K562 (cell line): ENCODE measurements around the gene SH3TC1.

ENCODE experiments used
- CTCF ChIP-seq, 3 experiments: IDR thresholded peaks in 2 of 3; conservative IDR thresholded peaks in 1 of 3; 2 replicates each; pipeline ENCODE4 v1.5.1; 2011 to 2012; ENCODE audit warnings: low read length in 3 of 3, mild to moderate bottlenecking in 3 of 3, control low read depth in 2 of 3, improper control_type of control experiment in 1 of 3, inconsistent platforms in 1 of 3, low read depth in 1 of 3, mixed read lengths in 1 of 3, moderate library complexity in 1 of 3; ENCODE audit not compliant: insufficient read depth in 2 of 3
- GABPA ChIP-seq: fragments of 200-800 bp; sonication (Bioruptor generic); conservative IDR thresholded peaks from 2 replicates; pipeline ENCODE4 v1.6.1; 2016; ENCODE audit warnings: low read depth, missing genetic modification characterization, missing compliant biosample characterization
- MAFG ChIP-seq: fragments of 450-650 bp; conservative IDR thresholded peaks from 2 replicates; pipeline ENCODE4 v1.6.1; 2016; ENCODE audit warnings: missing genetic modification characterization, missing compliant biosample characterization
- NFE2L1 ChIP-seq: fragments of 450-650 bp; IDR thresholded peaks from 2 replicates; pipeline ENCODE4 v1.6.1; 2016; ENCODE audit warnings: missing genetic modification characterization, low read depth, mild to moderate bottlenecking, missing compliant biosample characterization, moderate library complexity, borderline replicate concordance
- SFPQ ChIP-seq: fragments of 200-400 bp; formaldehyde crosslinking; IDR thresholded peaks from 2 replicates; pipeline ENCODE4 v1.6.1; 2017; ENCODE audit warnings: mild to moderate bottlenecking, low read depth, low read length, moderate library complexity
- ZMIZ1 ChIP-seq, 2 experiments: fragments of 150-350 bp in 1 of 2; IDR thresholded peaks; 2 replicates each; pipeline ENCODE4 v1.6.1; 2012 to 2016; ENCODE audit warnings: low read depth in 2 of 2, low read length in 2 of 2, mild to moderate bottlenecking in 1 of 2, moderate library complexity in 1 of 2
- ZNF12 ChIP-seq: sonication (generic); formaldehyde crosslinking; IDR thresholded peaks from 2 replicates; pipeline ENCODE4 v1.4.0; 2020; ENCODE audit warnings: mild to moderate bottlenecking, missing genetic modification reagents
- TF ChIP-seq, protein P1 (sequence below): sonication (generic); formaldehyde crosslinking; IDR thresholded peaks from 2 replicates; pipeline ENCODE4 v1.5.0; 2020; ENCODE audit warnings: missing genetic modification reagents

DNA sequence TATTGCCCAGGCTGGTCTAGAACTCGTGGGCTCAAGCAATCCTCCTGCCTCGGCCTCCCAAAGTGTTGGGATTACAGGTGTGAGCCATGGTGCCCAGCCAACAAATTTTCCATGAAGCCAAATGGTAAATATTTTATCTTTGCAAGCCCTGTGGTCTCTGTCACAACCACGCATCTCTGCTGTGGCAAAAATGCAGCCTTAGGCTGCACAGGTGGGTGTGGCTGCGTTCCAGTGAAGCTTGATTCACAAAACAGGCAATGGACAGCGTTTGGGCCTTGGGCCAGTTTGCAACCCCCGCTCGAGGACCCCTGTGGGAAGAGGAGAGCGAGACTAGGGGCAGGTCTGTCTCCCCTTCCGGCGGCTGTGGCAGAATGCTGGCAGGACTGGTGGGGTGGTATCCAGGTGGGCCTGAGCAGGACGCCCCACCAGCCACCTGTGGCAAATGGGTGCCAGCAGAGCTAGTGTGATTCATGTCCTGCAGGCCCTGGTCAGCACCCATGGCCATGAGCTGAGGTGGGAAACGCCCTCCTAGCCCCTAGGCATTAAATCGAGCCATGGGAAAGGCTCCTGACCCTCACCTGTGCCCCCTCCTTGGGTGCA, 90.2 kb downstream of the SH3TC1 start:
- no peak for TF ChIP-seq CTCF (IDR thresholded peaks at IDR 0.05 in 2 of 3, conservative IDR thresholded peaks at IDR 0.05 in 1 of 3; ENCODE audit: insufficient read depth in 2 of 3, low read depth in 1 of 3, low read length in 3 of 3)
- no peak for TF ChIP-seq ZNF12 (CRISPR knock-in tag)
- no peak for TF ChIP-seq SFPQ
- TF ChIP-seq GABPA (tag): no peak
- TF ChIP-seq, protein P1, sequence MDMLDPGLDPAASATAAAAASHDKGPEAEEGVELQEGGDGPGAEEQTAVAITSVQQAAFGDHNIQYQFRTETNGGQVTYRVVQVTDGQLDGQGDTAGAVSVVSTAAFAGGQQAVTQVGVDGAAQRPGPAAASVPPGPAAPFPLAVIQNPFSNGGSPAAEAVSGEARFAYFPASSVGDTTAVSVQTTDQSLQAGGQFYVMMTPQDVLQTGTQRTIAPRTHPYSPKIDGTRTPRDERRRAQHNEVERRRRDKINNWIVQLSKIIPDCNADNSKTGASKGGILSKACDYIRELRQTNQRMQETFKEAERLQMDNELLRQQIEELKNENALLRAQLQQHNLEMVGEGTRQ (CRISPR knock-in tag): no peak
- no peak for TF ChIP-seq MAFG (tag)
- TF ChIP-seq ZMIZ1 (IDR thresholded peaks at IDR 0.05; ENCODE audit: low read depth in 2 of 2, low read length in 2 of 2): no peak
- no peak for TF ChIP-seq NFE2L1
